ENCODE results near the gene MOB3A.
"Not testable (repeated sequence)": the region's sequence is repeated elsewhere in the genome, so short reads cannot be mapped to it uniquely, and the experiment has no call there.

MOB3A gene

GRCh38 chr19:2034729-2035589 lies 61.2 kb downstream of the MOB3A start:
- H3K4me3 ChIP-seq (ENCODE audit: low read depth, low read length) = no peak overlapping the region
- in situ Hi-C loops (cut with HindIII; ENCODE audit: low sequenced_read_pairs) = no loop called here
- TF ChIP-seq CTCF (IDR thresholded peaks at IDR 0.05; ENCODE audit: low read depth, low read length, missing control alignments) = no peak
- DNase-seq (ENCODE audit: low read depth) = no peak

GRCh38 chr19:2034253-2034652 lies 61.9 kb downstream of the MOB3A start:
- H3K4me3 ChIP-seq (ENCODE audit: low read depth, low read length); DNase-seq (ENCODE audit: low read depth); in situ Hi-C loops (cut with HindIII; ENCODE audit: low sequenced_read_pairs): not testable (repeated sequence)

- no peak overlapping the region for H3K4me3 ChIP-seq (ENCODE audit: low read depth, low read length)
- in situ Hi-C loops (cut with HindIII; ENCODE audit: low sequenced_read_pairs) = no loop called here
- DNase-seq (ENCODE audit: low read depth) = no peak
- TF ChIP-seq CTCF (IDR thresholded peaks at IDR 0.05; ENCODE audit: low read depth, low read length, missing control alignments) = no peak
Measured at GRCh38 chr19:2033825-2034159, 62.3 kb downstream of the MOB3A start.

- in situ Hi-C loops (cut with HindIII; ENCODE audit: low sequenced_read_pairs) = no loop called here
- no peak for TF ChIP-seq CTCF (IDR thresholded peaks at IDR 0.05; ENCODE audit: low read depth, low read length, missing control alignments)
- no peak overlapping the region for H3K4me3 ChIP-seq (ENCODE audit: low read depth, low read length)
- DNase-seq (ENCODE audit: low read depth) = no peak
Measured at GRCh38 chr19:2033115-2033824, 62.9 kb downstream of the MOB3A start.

GRCh38 chr19:2032296-2032941 lies 63.7 kb downstream of the MOB3A start:
- DNase-seq (ENCODE audit: low read depth) = no peak
- no peak for TF ChIP-seq CTCF (IDR thresholded peaks at IDR 0.05; ENCODE audit: low read depth, low read length, missing control alignments)
- in situ Hi-C loops (cut with HindIII; ENCODE audit: low sequenced_read_pairs) = no loop called here
- H3K4me3 ChIP-seq (ENCODE audit: low read depth, low read length) = no peak overlapping the region

GRCh38 chr19:2027361-2027760 lies 68.8 kb downstream of the MOB3A start:
- no peak for TF ChIP-seq CTCF (IDR thresholded peaks at IDR 0.05; ENCODE audit: low read depth, low read length, missing control alignments)
- peak; percentile 82 for DNase-seq (ENCODE audit: low read depth)
- in situ Hi-C loops (cut with HindIII; ENCODE audit: low sequenced_read_pairs) = no loop called here
- no peak overlapping the region for H3K4me3 ChIP-seq (ENCODE audit: low read depth, low read length)

GRCh38 chr19:2026770-2027169 lies 69.4 kb downstream of the MOB3A start:
- TF ChIP-seq CTCF (IDR thresholded peaks at IDR 0.05; ENCODE audit: low read depth, low read length, missing control alignments) = no peak
- in situ Hi-C loops (cut with HindIII; ENCODE audit: low sequenced_read_pairs) = no loop called here
- no peak for DNase-seq (ENCODE audit: low read depth)
- H3K4me3 ChIP-seq (ENCODE audit: low read depth, low read length) = no peak overlapping the region
